AG09319 (cell line): ENCODE results near the gene APOE.
A peak's percentile ranks its signal among the peaks of the same experiment; 100 is the strongest.
"Not testable (repeated sequence)": the region's sequence is repeated elsewhere in the genome, so short reads cannot be mapped to it uniquely, and the experiment has no call there.

Source experiments
- DNase-seq: peaks from one replicate; pipeline ENCODE4 v3.0.0-alpha.2; 2010; ENCODE audit warnings: low read depth; ENCODE audit errors: extremely low read depth
- CTCF ChIP-seq: IDR thresholded peaks from 2 replicates; pipeline ENCODE4 v1.5.1; 2011; ENCODE audit warnings: low read depth, mild to moderate bottlenecking, inconsistent platforms, low read length, moderate library complexity

APOE gene

GRCh38 chr19:44887648-44888047 is 17.9 kb upstream of the APOE start:
- no peak for TF ChIP-seq CTCF
- DNase-seq = no peak

GRCh38 chr19:44888335-44888734 is 17.3 kb upstream of the APOE start:
- DNase-seq = not testable (repeated sequence)

- TF ChIP-seq CTCF = no peak
- no peak for DNase-seq
Measured at GRCh38 chr19:44889830-44890365, 15.7 kb upstream of the APOE start.

GRCh38 chr19:44890366-44891015 is 15.1 kb upstream of the APOE start:
- TF ChIP-seq CTCF = no peak
- DNase-seq = peak; percentile 95

- DNase-seq = peak; percentile 99
- TF ChIP-seq CTCF = no peak
Measured at GRCh38 chr19:44891016-44891882, 14.3 kb upstream of the APOE start, which contains the start of gene TOMM40. TOMM40 (plus strand) TSS chr19:44891254; CDS start chr19:44891416, 162 bp downstream.

GRCh38 chr19:44892932-44893331 is 12.7 kb upstream of the APOE start:
- DNase-seq = no peak
- TF ChIP-seq CTCF = no peak

GRCh38 chr19:44893332-44894051 is 12.1 kb upstream of the APOE start:
- no peak for DNase-seq
- TF ChIP-seq CTCF = no peak
